ENCODE measurements around the gene C1orf21.

DNA sequence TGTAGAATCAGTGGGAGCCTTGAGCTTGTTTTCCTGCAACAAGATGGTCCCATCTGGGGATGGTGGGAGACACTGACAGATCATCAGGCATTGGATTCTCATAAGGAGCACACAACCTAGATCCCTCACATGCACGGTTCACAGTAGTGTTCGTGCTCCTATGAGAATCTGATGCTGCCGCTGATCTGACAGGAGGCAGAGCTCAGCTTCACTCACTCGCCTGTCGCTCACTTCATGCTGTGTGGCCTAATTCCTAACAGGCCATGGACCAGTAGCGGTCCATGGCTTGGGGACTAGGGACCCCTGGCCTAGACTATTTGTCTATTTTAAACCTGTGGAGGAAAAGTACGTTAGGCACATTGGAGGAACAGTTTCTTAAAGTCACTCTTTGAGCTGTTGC lies 227.8 kb downstream of the C1orf21 start:
- TF ChIP-seq, protein P1, sequence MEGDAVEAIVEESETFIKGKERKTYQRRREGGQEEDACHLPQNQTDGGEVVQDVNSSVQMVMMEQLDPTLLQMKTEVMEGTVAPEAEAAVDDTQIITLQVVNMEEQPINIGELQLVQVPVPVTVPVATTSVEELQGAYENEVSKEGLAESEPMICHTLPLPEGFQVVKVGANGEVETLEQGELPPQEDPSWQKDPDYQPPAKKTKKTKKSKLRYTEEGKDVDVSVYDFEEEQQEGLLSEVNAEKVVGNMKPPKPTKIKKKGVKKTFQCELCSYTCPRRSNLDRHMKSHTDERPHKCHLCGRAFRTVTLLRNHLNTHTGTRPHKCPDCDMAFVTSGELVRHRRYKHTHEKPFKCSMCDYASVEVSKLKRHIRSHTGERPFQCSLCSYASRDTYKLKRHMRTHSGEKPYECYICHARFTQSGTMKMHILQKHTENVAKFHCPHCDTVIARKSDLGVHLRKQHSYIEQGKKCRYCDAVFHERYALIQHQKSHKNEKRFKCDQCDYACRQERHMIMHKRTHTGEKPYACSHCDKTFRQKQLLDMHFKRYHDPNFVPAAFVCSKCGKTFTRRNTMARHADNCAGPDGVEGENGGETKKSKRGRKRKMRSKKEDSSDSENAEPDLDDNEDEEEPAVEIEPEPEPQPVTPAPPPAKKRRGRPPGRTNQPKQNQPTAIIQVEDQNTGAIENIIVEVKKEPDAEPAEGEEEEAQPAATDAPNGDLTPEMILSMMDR (IDR thresholded peaks at IDR 0.05), result no peak
- no peak for TF ChIP-seq POLR2A (IDR thresholded peaks at IDR 0.05)

Data from thyroid gland (tissue), 4 donors.